Esophagus (tissue), 2 donors: ENCODE results near the gene LAMB1. TPM values are rescaled to one million over a fixed set of nuclear protein-coding genes. Genes with fewer than 3 reads are reported as not detected.
"Not testable (repeated sequence)": the region's sequence is repeated elsewhere in the genome, so short reads cannot be mapped to it uniquely, and the experiment has no call there.

ENCODE experiments used
- H3K27ac ChIP-seq, 2 donors: one replicate each; pipeline ENCODE4 v1.5.1; 2013; ENCODE audit warnings: low read depth in 2 of 2, mild to moderate bottlenecking in 2 of 2, inconsistent platforms in 1 of 2, low read length in 1 of 2, moderate library complexity in 1 of 2
- H3K27me3 ChIP-seq, 2 donors: one replicate each; pipeline ENCODE4 v1.6.1; 2013; ENCODE audit warnings: low read length in 2 of 2, control low read depth in 1 of 2, mild to moderate bottlenecking in 1 of 2; ENCODE audit not compliant: insufficient read depth in 2 of 2, control insufficient read depth in 1 of 2
- H3K36me3 ChIP-seq, 2 donors: one replicate each; pipeline ENCODE4 v1.6.1; 2013; ENCODE audit warnings: low read length in 1 of 2; ENCODE audit not compliant: control insufficient read depth in 2 of 2, insufficient read depth in 2 of 2
- H3K4me1 ChIP-seq, 2 donors: one replicate each; pipeline ENCODE4 v1.6.1; 2013; ENCODE audit warnings: low read length in 1 of 2; ENCODE audit not compliant: control insufficient read depth in 2 of 2, insufficient read depth in 2 of 2
- H3K4me3 ChIP-seq, 2 donors: one replicate each; pipeline ENCODE4 v1.5.1; 2013; ENCODE audit warnings: low read length in 2 of 2, mild to moderate bottlenecking in 2 of 2, low read depth in 1 of 2, moderate library complexity in 1 of 2
- H3K9me3 ChIP-seq, 2 donors: one replicate each; pipeline ENCODE4 v1.6.1; 2013; ENCODE audit warnings: mild to moderate bottlenecking in 2 of 2, low read depth in 1 of 2, low read length in 1 of 2, moderate library complexity in 1 of 2; ENCODE audit not compliant: control insufficient read depth in 2 of 2, insufficient read depth in 1 of 2
- WGBS, 2 donors: extraction: QIAGEN DNeasy Blood & Tissue Kit; methylation state at CpG; one replicate each; pipeline ENCODE4 v1.1.7; 2013; 5-methylcytosine and 5-hydroxymethylcytosine counted together
- polyA plus RNA-seq, 2 donors: library from polyadenylated mRNA; stranded (reverse); fragments of 200-250 nt; gene quantifications; one replicate each; pipeline ENCODE4 v1.2.3, GENCODE V29; 2013
- donor health status: healthy with polysubstance abuse.
- donor health status: Bipolar disorder and iron deficiency.

LAMB1 gene
- polyA plus RNA-seq, 2 donors = 25.2 to 27.5 TPM

- no peaks in the 10 kb centered on the region for H3K9me3 ChIP-seq
- no peaks in the 10 kb centered on the region for H3K36me3 ChIP-seq
- no peak overlapping the region for H3K4me3 ChIP-seq
- WGBS, 2 donors = 72 to 76% methylated on average over 3 of the region's 3 CpGs
- H3K27ac ChIP-seq = no peak overlapping the region
- H3K4me1 ChIP-seq = no peaks in the 10 kb centered on the region
- no peaks in the 10 kb centered on the region for H3K27me3 ChIP-seq
Measured at GRCh38 chr7:108037140-108037539, 34.2 kb upstream of the LAMB1 start.

- Histone ChIP-seq H3K27ac (no peak overlapping the region), H3K4me1 (no peaks in the 10 kb centered on the region), H3K9me3 (no peaks in the 10 kb centered on the region), H3K27me3 (no peaks in the 10 kb centered on the region), H3K36me3 (no peaks in the 10 kb centered on the region), H3K4me3 (no peak overlapping the region)
- 75 to 84% methylated on average over 2 of the region's 2 CpGs for WGBS, 2 donors
Measured at GRCh38 chr7:108034586-108034985, 31.6 kb upstream of the LAMB1 start.

- 64 to 68% methylated on average over 5 of the region's 5 CpGs for WGBS, 2 donors
- Histone ChIP-seq H3K4me3 (no peak overlapping the region), H3K27ac (no peak overlapping the region), H3K36me3 (no peaks in the 10 kb centered on the region), H3K9me3 (no peaks in the 10 kb centered on the region), H3K27me3 (no peaks in the 10 kb centered on the region), H3K4me1 (no peaks in the 10 kb centered on the region)
Measured at GRCh38 chr7:108033776-108034497, 31.0 kb upstream of the LAMB1 start.

- not testable (repeated sequence) for H3K4me3 ChIP-seq, H3K27me3 ChIP-seq, H3K4me1 ChIP-seq, H3K27ac ChIP-seq, H3K9me3 ChIP-seq, H3K36me3 ChIP-seq
- WGBS, 2 donors = 87 to 90% methylated on average over 8 of the region's 8 CpGs
Measured at GRCh38 chr7:108033309-108033708, 30.3 kb upstream of the LAMB1 start.

GRCh38 chr7:108030516-108030915, 27.6 kb upstream of the LAMB1 start:
- no peak overlapping the region for H3K27ac ChIP-seq
- H3K36me3 ChIP-seq = no peaks in the 10 kb centered on the region
- H3K27me3 ChIP-seq = no peaks in the 10 kb centered on the region
- 94 to 95% methylated on average over 3 of the region's 3 CpGs for WGBS, 2 donors
- no peak overlapping the region for H3K4me3 ChIP-seq
- H3K9me3 ChIP-seq = no peaks in the 10 kb centered on the region
- H3K4me1 ChIP-seq = no peaks in the 10 kb centered on the region

- no peak overlapping the region for H3K4me3 ChIP-seq
- H3K36me3 ChIP-seq = no peaks in the 10 kb centered on the region
- 93% methylated on average over 3 of the region's 3 CpGs for WGBS, 2 donors
- no peaks in the 10 kb centered on the region for H3K4me1 ChIP-seq
- H3K9me3 ChIP-seq = no peaks in the 10 kb centered on the region
- H3K27me3 ChIP-seq = no peaks in the 10 kb centered on the region
- no peak overlapping the region for H3K27ac ChIP-seq
Measured at GRCh38 chr7:108029034-108029433, 26.1 kb upstream of the LAMB1 start.

- H3K4me3 ChIP-seq = no peak overlapping the region
- no peaks in the 10 kb centered on the region for H3K36me3 ChIP-seq
- H3K9me3 ChIP-seq = no peaks in the 10 kb centered on the region
- no peak overlapping the region for H3K27ac ChIP-seq
- 53 to 74% methylated on average over 2 of the region's 2 CpGs for WGBS, 2 donors
- H3K27me3 ChIP-seq = no peaks in the 10 kb centered on the region
- H3K4me1 ChIP-seq = no peaks in the 10 kb centered on the region
Measured at GRCh38 chr7:108028111-108028510, 25.1 kb upstream of the LAMB1 start.

GRCh38 chr7:108027239-108027638, 24.3 kb upstream of the LAMB1 start:
- WGBS, 2 donors = 75 to 87% methylated on average over 1 of the region's 1 CpG
- Histone ChIP-seq H3K4me3 (no peak overlapping the region), H3K36me3 (no peaks in the 10 kb centered on the region), H3K4me1 (no peaks in the 10 kb centered on the region), H3K27me3 (no peaks in the 10 kb centered on the region), H3K9me3 (no peaks in the 10 kb centered on the region), H3K27ac (no peak overlapping the region)

- Histone ChIP-seq H3K27me3 (no peaks in the 10 kb centered on the region), H3K36me3 (no peaks in the 10 kb centered on the region), H3K9me3 (no peaks in the 10 kb centered on the region), H3K27ac (no peak overlapping the region), H3K4me1 (no peaks in the 10 kb centered on the region), H3K4me3 (no peak overlapping the region)
- 86 to 89% methylated on average over 3 of the region's 3 CpGs for WGBS, 2 donors
Measured at GRCh38 chr7:108026647-108027046, 23.7 kb upstream of the LAMB1 start.

GRCh38 chr7:108026116-108026515, 23.2 kb upstream of the LAMB1 start:
- H3K9me3 ChIP-seq = no peaks in the 10 kb centered on the region
- 90 to 92% methylated on average over 5 of the region's 5 CpGs for WGBS, 2 donors
- H3K4me3 ChIP-seq = no peak overlapping the region
- H3K4me1 ChIP-seq = no peaks in the 10 kb centered on the region
- no peak overlapping the region for H3K27ac ChIP-seq
- H3K36me3 ChIP-seq = no peaks in the 10 kb centered on the region
- H3K27me3 ChIP-seq = no peaks in the 10 kb centered on the region
